HepG2 (cell line): ENCODE results near the gene PERCC1. TPM values are rescaled to one million over a fixed set of nuclear protein-coding genes. Genes with fewer than 3 reads are reported as not detected.

ENCODE experiments used
- ATAC-seq: fragments of 200-7000 bp; cut with Tn5 transposase; 3 replicates; pipeline ENCODE4 v1.9.1; 2020; ENCODE audit warnings: mild to moderate bottlenecking, moderate library complexity
- BruUV-seq: library from RNA; stranded (reverse); fragments of 400-500 nt; replicated peaks from 2 replicates; lab custom pipeline; 2021; lab: Mats Ljungman, UMichigan
- CTCF ChIA-PET: fragments of 300-600 bp; formaldehyde crosslinking; extraction: SDS; loops from one replicate; lab custom pipeline; 2021; ENCODE audit warnings: low total read pairs, inconsistent platforms, low intra/inter-chr PET ratio; lab: Yijun Ruan, JAX
- POLR2A ChIA-PET: fragments of 350-600 bp; sonication (Branson Sonifier 250); formaldehyde crosslinking; loops from one replicate; lab custom pipeline; 2020; ENCODE audit warnings: antibody characterized with exemption, inconsistent platforms; lab: Yijun Ruan, JAX
- DNase-seq: peaks from one replicate; pipeline ENCODE4 v3.0.0-alpha.2; 2015; ENCODE audit warnings: low spot score
- FAIRE-seq: peaks from 3 replicates; lab custom pipeline; 2011; peaks lifted over from hg19 to GRCh38; lab: Jason Lieb, UNC
- H2AFZ ChIP-seq: one replicate; pipeline ENCODE4 v1.6.1; 2011; ENCODE audit warnings: low read length, inconsistent platforms
- H3K27ac ChIP-seq: fragments of 300-600 bp; 3 replicates; pipeline ENCODE4 v1.8.0; 2011; ENCODE audit warnings: mixed run types, mild to moderate bottlenecking, mixed read lengths, low read length, inconsistent platforms; ENCODE audit not compliant: insufficient read depth; ENCODE audit errors: extremely low read length
- H3K27me3 ChIP-seq, 2 experiments: fragments of 200-600 bp in 1 of 2; 2 replicates in 1 of 2; 3 replicates in 1 of 2; pipeline versions ENCODE4 v1.6.0 to v1.8.0; 2011; ENCODE audit warnings: low read length in 2 of 2, mild to moderate bottlenecking in 2 of 2, moderate library complexity in 2 of 2, inconsistent platforms in 1 of 2; ENCODE audit not compliant: insufficient read depth in 2 of 2, control insufficient read depth in 1 of 2
- H3K36me3 ChIP-seq, 2 experiments: fragments of 200-600 bp in 1 of 2; replicated peaks in 1 of 2; 2 replicates in 1 of 2; 3 replicates in 1 of 2; pipeline versions ENCODE4 v1.5.1 to v1.8.0; 2011; ENCODE audit warnings: low read length in 2 of 2, inconsistent platforms in 1 of 2; ENCODE audit not compliant: insufficient read depth in 2 of 2, control insufficient read depth in 1 of 2
- H3K4me1 ChIP-seq: 2 replicates; pipeline ENCODE4 v1.5.1; 2012; ENCODE audit warnings: low read length, inconsistent platforms; ENCODE audit not compliant: insufficient read depth
- H3K4me2 ChIP-seq: 2 replicates; pipeline ENCODE4 v1.6.0; 2011; ENCODE audit warnings: low read depth, low read length, inconsistent platforms
- H3K4me3 ChIP-seq, 3 experiments: fragments of 200-600 bp in 1 of 3; sonication (generic), shearing (Covaris generic) in 1 of 3; replicated peaks in 1 of 3; 2 replicates each; pipeline ENCODE4 v1.5.1; 2011 to 2016; ENCODE audit warnings: low read length in 3 of 3, inconsistent platforms in 2 of 3, low read depth in 2 of 3, mild to moderate bottlenecking in 2 of 3, control low read depth in 1 of 3, mixed read lengths in 1 of 3; ENCODE audit not compliant: insufficient read depth in 1 of 3
- H3K79me2 ChIP-seq: one replicate; pipeline ENCODE4 v1.6.1; 2011; ENCODE audit warnings: low read length, inconsistent platforms; ENCODE audit not compliant: insufficient read depth
- H3K9ac ChIP-seq: 2 replicates; pipeline ENCODE4 v1.6.0; 2011; ENCODE audit warnings: mild to moderate bottlenecking, low read depth, low read length, inconsistent platforms; ENCODE audit not compliant: insufficient read depth
- H3K9me3 ChIP-seq: 2 replicates; pipeline ENCODE4 v1.5.1; 2012; ENCODE audit warnings: mild to moderate bottlenecking, low read length
- H4K20me1 ChIP-seq: 2 replicates; pipeline ENCODE4 v1.6.0; 2011; ENCODE audit warnings: inconsistent platforms, mild to moderate bottlenecking, low read length, moderate library complexity; ENCODE audit not compliant: insufficient read depth
- FLYWCH1 ChIP-seq: sonication (generic); formaldehyde crosslinking; IDR thresholded peaks from 2 replicates; pipeline ENCODE4 v1.8.1; 2023; ENCODE audit warnings: mild to moderate bottlenecking, missing genetic modification reagents
- FOXO1 ChIP-seq: sonication (generic); formaldehyde crosslinking; IDR thresholded peaks from 2 replicates; pipeline ENCODE4 v1.4.0; 2020; ENCODE audit warnings: missing genetic modification reagents
- HOXA9 ChIP-seq: sonication (generic); formaldehyde crosslinking; IDR thresholded peaks from 2 replicates; pipeline ENCODE4 v1.8.1; 2022; ENCODE audit warnings: missing genetic modification reagents, mild to moderate bottlenecking, moderate library complexity, borderline replicate concordance
- IRX3 ChIP-seq: sonication (generic); formaldehyde crosslinking; IDR thresholded peaks from 2 replicates; pipeline ENCODE4 v1.8.1; 2023; ENCODE audit warnings: mild to moderate bottlenecking, low read depth, missing genetic modification reagents, borderline replicate concordance
- MEIS1 ChIP-seq: sonication (generic); formaldehyde crosslinking; IDR thresholded peaks from 2 replicates; pipeline ENCODE4 v1.9.0; 2021; ENCODE audit warnings: mild to moderate bottlenecking, missing genetic modification reagents, moderate library complexity, borderline replicate concordance
- NFE2 ChIP-seq: sonication (generic); formaldehyde crosslinking; IDR thresholded peaks from 2 replicates; pipeline ENCODE4 v1.4.0; 2020; ENCODE audit warnings: missing genetic modification reagents
- RFX5 ChIP-seq: IDR thresholded peaks from 2 replicates; pipeline ENCODE4 v1.6.1; 2011; ENCODE audit warnings: low read depth, low read length, improper control_type of control experiment
- SAP130 ChIP-seq: IDR thresholded peaks from 2 replicates; pipeline ENCODE4 v1.6.1; 2016; ENCODE audit warnings: low read depth
- TBX2 ChIP-seq: sonication (generic); formaldehyde crosslinking; IDR thresholded peaks from 2 replicates; pipeline ENCODE4 v1.5.0; 2020; ENCODE audit warnings: missing genetic modification reagents, mild to moderate bottlenecking, borderline replicate concordance
- ZNF350 ChIP-seq: sonication (generic); formaldehyde crosslinking; IDR thresholded peaks from 2 replicates; pipeline ENCODE4 v1.4.0; 2020; ENCODE audit warnings: mild to moderate bottlenecking, low read depth, missing genetic modification reagents, borderline replicate concordance
- ZNF615 ChIP-seq: sonication (generic); formaldehyde crosslinking; IDR thresholded peaks from 2 replicates; pipeline ENCODE4 v1.5.0; 2020; ENCODE audit warnings: mild to moderate bottlenecking, missing genetic modification reagents, borderline replicate concordance
- ZNF703 ChIP-seq: sonication (generic); formaldehyde crosslinking; IDR thresholded peaks from 2 replicates; pipeline ENCODE4 v1.5.1; 2020; ENCODE audit warnings: missing genetic modification reagents, mild to moderate bottlenecking, moderate library complexity, borderline replicate concordance
- ZNF713 ChIP-seq: sonication (generic); formaldehyde crosslinking; IDR thresholded peaks from 2 replicates; pipeline ENCODE4 v1.4.0; 2020; ENCODE audit warnings: mild to moderate bottlenecking, missing genetic modification reagents
- WGBS: methylation state at CpG from one replicate; pipeline ENCODE4 v1.1.6; 2017; ENCODE audit warnings: low lambda C conversion rate; 5-methylcytosine and 5-hydroxymethylcytosine counted together
- in situ Hi-C: cut with HindIII; loops from 2 replicates; pipeline ENCODE4 v1.10.0; 2017; ENCODE audit warnings: low pct_unique_long_range_greater_than_20kb; ENCODE audit not compliant: extremely low pct_ligation_motif_present
- intact Hi-C: fragments of 100-400 bp; cut with micrococcal nuclease; formaldehyde crosslinking; loops from one replicate; pipeline ENCODE4 v1.10.0; 2022; ENCODE audit not compliant: unreplicated experiment
- polyA plus RNA-seq, 8 experiments: library from polyadenylated mRNA; depleted of rRNA in 3 of 8; stranded (reverse) in 7 of 8; unstranded in 1 of 8; fragments of >200 nt; fragmentation: Illumina TruSeq in 4 of 8; extraction: Trizol in 4 of 8; gene quantifications; 2 replicates each; pipeline versions ENCODE4 v1.2.1 to v1.2.3, GENCODE V29; 2011 to 2016; ENCODE audit warnings: low read depth in 4 of 8, missing spikeins in 1 of 8, mixed read lengths in 1 of 8; ENCODE audit not compliant: insufficient read depth in 1 of 8
- total RNA-seq, 5 experiments: library from RNA; depleted of rRNA; stranded (reverse); fragments of >200 nt; fragmentation: Illumina TruSeq; extraction: Trizol; gene quantifications; 2 replicates each; pipeline ENCODE4 v1.2.3, GENCODE V29; 2016; ENCODE audit warnings: low read depth in 1 of 5
- TF ChIP-seq, protein P1 (sequence below): IDR thresholded peaks from 2 replicates; pipeline ENCODE4 v1.6.1; 2016; ENCODE audit warnings: low read depth, borderline replicate concordance
- TF ChIP-seq, protein P2 (sequence below): IDR thresholded peaks from 2 replicates; pipeline ENCODE4 v1.6.1; 2012; ENCODE audit warnings: low read depth, low read length, improper control_type of control experiment

PERCC1 gene
- total and polyA plus RNA-seq, 2 of the 13 experiments (the other 11 are each of a cell fraction or from before 2014, with no cell fraction given): 0.15 TPM; not detected in 1

DNA sequence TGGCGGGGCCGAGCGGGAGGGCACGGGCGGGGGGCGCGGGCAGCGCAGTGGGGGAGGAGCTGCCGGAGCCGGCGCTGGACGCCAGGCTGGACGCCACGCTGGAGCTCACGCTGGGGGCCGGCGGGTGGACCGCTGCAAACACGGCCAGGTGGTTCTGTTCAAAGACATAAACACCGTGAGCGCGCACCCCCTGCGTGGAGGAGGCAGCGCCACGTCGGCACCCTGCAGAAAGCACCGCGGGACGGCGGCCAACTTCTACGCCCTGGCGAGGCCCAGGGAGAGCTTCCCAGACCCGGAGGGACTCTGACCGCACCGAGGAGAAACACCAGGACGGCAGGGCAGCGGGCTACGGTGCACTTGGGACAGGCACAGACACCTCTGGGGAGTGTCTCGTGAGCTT is 45.6 kb upstream of the PERCC1 start:
- no peak for ATAC-seq
- H4K20me1 ChIP-seq: no peaks in the 10 kb centered on the region
- TF ChIP-seq ZNF350 (CRISPR knock-in tag): no peak
- no peak for TF ChIP-seq ZNF703 (CRISPR knock-in tag)
- no peak for TF ChIP-seq SAP130 (CRISPR knock-in tag)
- no peak for TF ChIP-seq RFX5
- no peak for TF ChIP-seq IRX3
- no peak for TF ChIP-seq TBX2 (CRISPR knock-in tag)
- TF ChIP-seq ZNF713 (CRISPR knock-in tag): no peak
- TF ChIP-seq HOXA9 (CRISPR knock-in tag): no peak
- no peak for TF ChIP-seq FOXO1 (CRISPR knock-in tag)
- TF ChIP-seq MEIS1 (CRISPR knock-in tag): no peak
- no peak for TF ChIP-seq NFE2 (CRISPR knock-in tag)
- TF ChIP-seq FLYWCH1 (CRISPR knock-in tag): no peak
- TF ChIP-seq ZNF615 (CRISPR knock-in tag): no peak
- TF ChIP-seq, protein P1, sequence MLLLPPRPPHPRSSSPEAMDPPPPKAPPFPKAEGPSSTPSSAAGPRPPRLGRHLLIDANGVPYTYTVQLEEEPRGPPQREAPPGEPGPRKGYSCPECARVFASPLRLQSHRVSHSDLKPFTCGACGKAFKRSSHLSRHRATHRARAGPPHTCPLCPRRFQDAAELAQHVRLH (CRISPR knock-in tag): no peak
- TF ChIP-seq, protein P2, sequence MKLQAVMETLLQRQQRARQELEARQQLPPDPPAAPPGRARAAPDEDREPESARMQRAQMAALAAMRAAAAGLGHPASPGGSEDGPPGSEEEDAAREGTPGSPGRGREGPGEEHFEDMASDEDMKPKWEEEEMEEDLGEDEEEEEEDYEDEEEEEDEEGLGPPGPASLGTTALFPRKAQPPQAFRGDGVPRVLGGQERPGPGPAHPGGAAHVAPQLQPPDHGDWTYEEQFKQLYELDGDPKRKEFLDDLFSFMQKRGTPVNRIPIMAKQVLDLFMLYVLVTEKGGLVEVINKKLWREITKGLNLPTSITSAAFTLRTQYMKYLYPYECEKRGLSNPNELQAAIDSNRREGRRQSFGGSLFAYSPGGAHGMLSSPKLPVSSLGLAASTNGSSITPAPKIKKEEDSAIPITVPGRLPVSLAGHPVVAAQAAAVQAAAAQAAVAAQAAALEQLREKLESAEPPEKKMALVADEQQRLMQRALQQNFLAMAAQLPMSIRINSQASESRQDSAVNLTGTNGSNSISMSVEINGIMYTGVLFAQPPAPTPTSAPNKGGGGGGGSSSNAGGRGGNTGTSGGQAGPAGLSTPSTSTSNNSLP: no peak
- no peak overlapping the region for H3K4me2 ChIP-seq
- peaks cover 0 to 7% of the 10 kb centered on the region in 2 experiments; a peak in 2 of 5 replicates for H3K36me3 ChIP-seq
- 97% methylated on average over 27 of the region's 39 CpGs for WGBS
- FAIRE-seq: no peak
- H3K9ac ChIP-seq: no peak overlapping the region
- H3K4me1 ChIP-seq: peaks cover 2% of the 10 kb centered on the region
- DNase-seq: no peak
- CTCF ChIA-PET: no interaction called here
- in situ Hi-C loops (no loop called here), intact Hi-C loops (no loop called here)
- H3K27me3 ChIP-seq: no peaks in the 10 kb centered on the region
- H3K27ac ChIP-seq: no peak overlapping the region
- no TSS peak for BruUV-seq
- POLR2A ChIA-PET: no interaction called here
- no peak overlapping the region for H3K4me3 ChIP-seq
- no peak overlapping the region for H2AFZ ChIP-seq
- H3K79me2 ChIP-seq: no peaks in the 10 kb centered on the region
- no peaks in the 10 kb centered on the region for H3K9me3 ChIP-seq
